HS-27A (cell line): ENCODE data around the gene ALG1.
"Not testable (repeated sequence)": the region's sequence is repeated elsewhere in the genome, so short reads cannot be mapped to it uniquely, and the experiment has no call there.

ENCODE experiments used
- DNase-seq: peaks from one replicate; pipeline ENCODE4 v3.0.0-alpha.2; 2012; ENCODE audit warnings: low read depth, missing footprints

The ALG1 gene

DNA sequence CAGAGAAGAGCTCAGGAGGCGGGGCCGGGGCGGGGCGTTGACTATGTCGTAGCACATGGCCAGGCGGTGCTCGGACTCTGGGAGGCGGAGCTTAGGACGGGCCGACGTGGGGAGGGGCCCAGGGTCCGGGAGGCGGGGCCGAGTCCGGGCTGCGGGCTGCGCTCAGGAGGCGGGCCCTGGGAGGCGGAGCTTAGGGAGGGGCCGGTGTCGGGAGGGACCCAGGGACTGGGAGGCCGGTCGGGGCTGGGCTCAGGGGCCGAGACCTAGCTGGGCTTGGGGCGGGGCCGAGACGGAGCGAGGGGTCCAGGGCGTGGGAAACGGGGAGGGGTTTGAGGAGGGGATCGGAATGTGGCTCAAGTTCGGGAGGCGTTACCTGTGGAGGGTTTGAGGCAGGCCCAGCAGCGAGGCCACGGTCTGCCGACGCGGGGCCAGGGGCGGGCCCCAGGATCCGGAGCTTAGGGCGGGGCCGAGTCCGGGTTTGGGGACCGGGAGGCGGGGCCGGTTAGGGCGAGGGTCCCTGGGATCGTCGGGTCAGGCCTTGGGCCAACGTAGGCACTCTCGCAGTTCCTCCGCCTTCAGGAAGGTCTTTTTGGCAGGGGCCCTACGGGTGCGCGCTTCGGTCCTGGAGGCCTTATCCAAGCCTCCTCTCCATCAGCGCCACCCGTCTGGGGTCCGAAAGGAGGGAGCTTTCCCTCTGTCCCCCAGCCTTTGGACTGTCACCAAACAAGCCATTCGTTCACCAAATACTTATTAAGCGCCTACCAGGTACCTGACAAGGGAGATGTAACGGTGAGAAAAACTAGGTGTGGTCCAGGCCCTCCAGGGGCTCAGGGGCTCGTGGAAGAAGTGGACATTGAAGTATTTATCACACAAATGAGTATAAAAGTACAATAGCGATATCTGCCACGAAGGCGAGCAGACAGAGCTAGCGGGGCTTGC, 26.8 kb downstream of the ALG1 start:
- not testable (repeated sequence) for DNase-seq

DNA sequence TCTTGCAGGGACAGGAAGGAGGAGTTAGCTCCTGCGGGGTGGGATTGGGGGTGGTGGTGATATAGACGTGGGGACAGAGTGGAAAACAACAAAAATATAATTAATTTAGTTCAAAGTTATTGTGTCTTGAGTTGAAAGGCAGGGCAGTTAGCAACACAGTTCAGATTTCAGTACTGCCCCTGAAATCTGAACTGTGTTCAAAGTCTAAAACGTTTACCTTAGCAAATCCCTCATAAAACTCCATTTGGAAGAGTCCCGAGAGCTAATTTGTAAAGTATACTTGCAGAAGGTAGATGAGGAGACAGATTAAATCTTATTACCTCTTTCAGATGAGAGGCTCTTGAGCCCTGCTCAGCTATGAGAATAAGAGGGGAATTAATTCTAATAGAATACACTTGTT, 27.5 kb downstream of the ALG1 start:
- not testable (repeated sequence) for DNase-seq

DNA sequence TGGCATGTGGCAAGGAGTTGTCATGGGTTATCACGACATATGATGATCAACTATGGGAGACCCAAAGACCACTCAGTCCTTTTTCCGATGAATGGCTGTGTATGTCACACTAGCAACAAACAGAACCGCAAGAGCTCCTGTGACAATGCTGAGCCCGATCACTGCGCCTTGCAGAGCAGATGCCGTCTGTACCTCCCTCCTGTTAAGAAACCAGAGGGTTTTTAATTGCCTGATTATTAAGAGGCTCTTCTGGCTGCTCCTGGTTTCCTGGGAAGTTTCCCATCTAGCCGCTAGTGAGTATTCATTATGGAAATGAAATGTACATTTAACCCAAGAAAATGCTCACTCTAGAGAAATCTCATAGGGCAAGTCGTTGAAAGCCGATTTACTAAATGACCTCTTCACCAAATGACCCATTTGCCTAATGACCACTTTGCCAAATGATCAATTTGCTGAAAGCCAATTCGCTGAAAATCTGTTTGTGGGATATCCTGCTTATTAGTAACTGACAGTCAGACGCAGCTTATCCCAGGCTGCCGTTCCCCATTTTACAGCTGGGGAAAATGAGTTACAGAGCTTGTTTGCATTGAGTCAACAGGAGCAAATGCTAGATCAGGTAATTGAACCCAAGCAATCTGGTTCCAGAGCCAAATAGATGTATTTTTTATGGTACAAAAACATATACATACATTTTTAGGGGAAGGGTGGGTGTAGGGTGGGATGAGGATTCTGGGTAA, 31.8 kb downstream of the ALG1 start:
- not testable (repeated sequence) for DNase-seq

DNA sequence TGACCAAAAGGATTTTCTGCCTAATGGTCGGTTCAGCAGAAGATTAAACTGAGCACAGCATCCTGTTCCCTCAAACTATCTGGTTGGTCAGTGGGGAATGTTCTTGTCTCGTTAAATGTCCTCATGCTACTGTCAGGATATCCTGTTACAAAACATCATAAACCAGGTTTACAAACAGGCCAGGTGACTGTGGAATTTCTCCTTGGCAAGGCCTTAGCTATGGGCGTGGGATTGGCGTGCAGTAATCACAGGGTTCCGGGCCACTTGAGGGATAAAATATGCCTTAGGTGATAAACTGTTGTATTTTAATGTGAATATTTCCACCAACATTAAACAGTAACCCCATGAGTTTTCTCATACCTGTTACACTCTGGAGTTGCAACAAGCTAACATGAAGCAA, 33.4 kb downstream of the ALG1 start:
- DNase-seq: not testable (repeated sequence)

DNA sequence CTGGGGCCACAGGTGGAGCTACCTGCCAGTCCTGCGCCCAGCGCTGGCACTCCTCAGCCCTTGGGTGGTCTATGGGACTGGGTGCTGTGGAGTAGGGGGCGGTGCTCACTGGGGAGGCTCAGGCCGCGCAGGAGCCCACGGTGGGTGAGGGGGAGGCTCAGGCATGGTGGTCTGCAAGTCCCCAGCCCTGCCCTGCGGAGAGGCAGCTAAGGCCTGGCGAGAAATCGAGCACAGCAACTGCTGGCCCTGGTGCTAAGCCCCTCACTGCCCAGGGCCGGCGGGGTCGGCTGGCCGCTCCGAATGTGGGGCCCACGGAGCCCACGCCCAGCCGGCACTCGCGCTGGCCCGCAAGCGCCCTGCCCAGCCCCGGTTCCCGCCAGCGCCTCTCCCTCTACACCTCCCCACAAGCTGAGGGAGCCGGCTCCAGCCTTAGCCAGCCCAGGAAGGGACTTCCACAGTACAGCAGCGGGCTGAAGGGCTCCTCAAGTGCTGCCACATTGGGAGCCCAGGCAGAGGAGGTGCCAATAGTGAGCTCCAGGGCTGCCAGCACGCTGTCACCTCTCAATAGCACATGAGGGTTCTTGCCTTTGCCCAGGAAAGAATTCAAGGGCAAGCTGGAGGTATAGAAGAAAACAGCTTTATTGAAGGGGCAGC, 37.0 kb downstream of the ALG1 start:
- no peak for DNase-seq

DNA sequence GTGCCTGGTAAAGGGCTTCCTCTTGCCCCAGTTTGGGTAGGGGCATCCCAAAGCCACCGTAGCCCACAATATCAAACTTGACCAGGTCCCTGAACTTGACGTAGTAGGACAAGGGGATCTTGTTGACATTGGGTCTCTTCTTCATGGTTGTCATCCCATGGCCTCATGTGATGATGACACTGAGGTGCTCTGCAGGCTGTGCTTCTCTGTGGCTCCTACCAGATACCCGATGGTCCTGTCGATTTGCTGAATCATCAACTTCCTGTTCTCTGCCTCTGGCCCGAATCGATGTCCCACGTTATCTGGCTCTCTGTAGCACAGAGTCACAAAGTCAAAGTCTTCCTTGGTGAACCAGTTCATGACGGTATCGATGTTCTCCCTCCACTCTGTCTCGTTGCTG, 39.3 kb downstream of the ALG1 start:
- DNase-seq: not testable (repeated sequence)

DNA sequence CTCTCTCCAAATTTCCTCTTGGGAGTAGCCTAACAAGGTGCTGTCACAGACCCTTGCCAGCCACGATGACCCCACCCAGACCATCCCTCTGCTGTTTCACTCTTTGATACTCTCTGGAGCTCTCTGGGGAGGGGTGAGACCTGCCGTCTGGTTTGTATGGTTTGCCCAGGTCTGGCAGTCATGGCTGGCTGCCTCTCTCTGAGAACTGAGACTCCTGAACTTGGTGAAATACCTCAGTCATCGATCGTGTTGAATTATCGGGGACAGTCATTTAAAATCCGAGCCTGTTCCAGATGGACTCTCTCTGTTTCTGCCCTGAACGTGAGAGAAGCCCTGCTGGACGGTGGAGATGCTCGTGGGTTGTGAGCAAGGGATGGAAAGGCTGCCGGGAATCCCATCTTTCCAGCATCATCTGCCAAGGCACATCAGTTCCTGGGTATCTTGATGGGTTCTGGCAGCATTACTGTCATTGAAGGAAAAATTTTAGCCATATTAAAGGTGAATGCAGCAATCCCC, 45.2 kb downstream of the ALG1 start:
- DNase-seq: not testable (repeated sequence)

DNA sequence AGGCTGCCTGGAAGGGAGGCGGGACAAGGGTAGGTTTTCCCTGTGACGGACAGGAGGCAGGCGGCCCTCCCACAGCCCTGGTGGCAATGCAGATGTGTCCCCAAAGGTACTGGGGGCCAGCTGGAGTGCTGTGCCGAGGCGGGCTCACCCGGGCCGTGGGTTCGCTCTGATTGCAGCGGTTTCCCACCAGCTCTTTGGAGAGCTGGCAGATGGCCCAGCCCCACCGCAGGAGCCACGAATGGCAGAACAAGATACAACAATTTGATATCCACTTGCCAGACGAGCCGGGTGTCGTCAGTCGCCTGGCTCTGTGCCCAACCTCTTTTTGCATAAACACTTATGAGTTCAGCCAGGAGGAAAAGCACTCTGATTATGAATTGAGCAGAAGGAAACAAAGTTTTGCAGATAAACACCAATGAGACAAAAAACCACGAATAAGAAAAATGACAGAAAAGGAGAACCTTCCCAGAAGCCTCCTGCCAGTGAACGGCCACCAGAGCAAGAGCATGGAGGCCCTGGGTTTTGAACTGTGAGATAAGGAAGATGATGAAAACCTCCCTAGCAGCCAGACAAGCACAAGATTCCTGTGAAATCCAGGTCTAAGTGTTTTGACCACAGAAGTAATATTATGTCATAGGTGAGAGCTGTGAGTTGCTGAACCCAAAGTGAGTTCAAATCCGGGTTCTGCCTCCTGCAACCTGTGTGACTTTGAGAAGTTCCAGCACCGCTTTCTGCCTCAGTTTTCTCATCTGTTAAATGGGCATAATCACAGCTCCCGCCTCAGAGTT, 45.9 kb downstream of the ALG1 start:
- not testable (repeated sequence) for DNase-seq

DNA sequence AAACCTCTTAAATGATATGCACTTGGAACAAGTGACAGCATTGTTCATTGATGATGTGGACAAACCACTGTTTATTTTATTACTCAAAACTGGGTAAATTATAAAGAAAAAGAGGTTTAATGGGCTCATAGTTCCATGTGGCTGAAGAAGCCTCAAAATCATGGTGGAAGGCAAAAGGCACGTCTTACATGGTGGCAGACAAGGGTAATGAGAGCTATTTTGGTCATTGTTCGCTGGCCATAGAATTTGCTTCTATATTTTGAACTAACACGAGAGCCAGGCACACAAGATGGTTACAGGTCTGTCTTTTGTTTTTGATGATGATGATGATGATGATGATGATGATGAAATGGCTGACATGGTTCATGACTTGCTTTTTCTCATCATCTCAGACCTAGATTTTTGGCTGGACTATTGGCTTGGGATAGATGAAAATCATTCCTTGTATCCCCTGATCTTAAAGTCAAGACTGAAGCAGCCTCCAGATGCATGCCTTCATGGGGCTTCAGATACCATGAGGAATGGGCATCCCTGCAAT, 59.9 kb downstream of the ALG1 start:
- not testable (repeated sequence) for DNase-seq

DNA sequence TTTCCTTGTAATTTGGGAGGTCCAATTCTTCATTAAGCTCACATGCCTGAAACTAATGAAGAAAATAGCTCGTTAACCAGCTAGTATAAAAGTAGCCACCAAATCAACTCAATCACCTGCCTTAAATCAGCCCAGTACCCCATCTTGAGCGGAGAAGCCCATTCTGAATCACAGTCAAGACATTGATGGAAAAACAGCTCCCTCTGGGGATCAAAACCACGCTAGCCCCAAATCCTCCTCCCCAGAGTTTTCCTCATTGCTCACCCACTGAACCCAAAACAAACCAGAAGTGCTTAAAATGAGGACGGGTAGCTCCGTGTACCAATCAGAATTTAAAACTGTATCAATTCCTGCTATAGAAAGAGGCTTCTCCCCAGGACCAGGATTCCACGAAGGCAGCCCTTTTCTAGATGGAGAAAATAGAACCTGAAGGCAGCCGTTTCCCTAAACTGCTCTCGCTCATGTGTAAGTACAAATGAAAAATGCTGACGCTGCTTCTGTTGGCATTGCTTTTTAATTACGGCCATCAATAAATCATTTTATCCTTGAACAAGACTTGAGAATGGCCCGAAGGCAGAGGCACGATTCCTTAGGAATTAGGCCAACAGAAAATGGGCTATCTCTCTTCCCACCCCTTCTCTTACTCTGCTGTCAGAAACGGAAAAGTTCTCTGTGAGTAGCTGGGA, 61.4 kb downstream of the ALG1 start:
- DNase-seq: not testable (repeated sequence)

DNA sequence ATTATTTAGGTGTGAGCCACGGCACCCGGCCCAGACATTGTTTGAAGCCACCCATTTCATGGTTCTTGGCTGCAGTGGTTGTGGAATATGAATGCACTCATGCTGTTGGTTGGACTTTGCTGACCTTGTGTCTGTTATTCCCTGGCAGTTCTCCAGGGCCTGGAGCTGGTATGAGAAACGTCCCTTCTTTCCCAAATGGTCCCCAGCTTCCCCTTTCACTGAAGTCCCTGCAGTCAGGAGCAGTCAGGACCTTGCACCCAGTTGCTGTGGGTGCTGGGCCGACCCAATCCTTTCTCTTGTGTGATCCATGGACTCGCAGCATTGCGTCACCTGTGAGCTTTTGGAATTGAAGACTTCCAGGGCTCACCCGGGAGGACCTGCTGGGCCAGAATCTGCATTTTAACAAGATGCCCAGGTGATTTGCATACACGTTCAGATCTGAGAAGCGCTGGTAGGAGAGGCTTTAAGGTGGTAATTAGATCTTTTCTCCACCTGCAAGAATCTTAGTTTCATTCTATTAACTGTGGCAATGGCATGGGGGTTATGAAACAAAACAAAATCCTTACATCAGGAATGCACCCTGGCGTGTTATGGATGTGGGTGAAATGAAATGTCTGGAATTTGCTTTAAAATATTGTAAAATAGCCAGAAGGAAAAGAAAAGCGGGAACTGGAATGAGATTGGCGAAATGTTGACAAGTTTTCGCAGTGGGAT, 63.3 kb downstream of the ALG1 start:
- not testable (repeated sequence) for DNase-seq
